ENCODE data around the gene IFI27. TPM values are rescaled to one million over a fixed set of nuclear protein-coding genes. Genes with fewer than 3 reads are reported as not detected.

Gene IFI27
- total RNA-seq, 1 donor from 2014 or later: 15.5 TPM

DNA sequence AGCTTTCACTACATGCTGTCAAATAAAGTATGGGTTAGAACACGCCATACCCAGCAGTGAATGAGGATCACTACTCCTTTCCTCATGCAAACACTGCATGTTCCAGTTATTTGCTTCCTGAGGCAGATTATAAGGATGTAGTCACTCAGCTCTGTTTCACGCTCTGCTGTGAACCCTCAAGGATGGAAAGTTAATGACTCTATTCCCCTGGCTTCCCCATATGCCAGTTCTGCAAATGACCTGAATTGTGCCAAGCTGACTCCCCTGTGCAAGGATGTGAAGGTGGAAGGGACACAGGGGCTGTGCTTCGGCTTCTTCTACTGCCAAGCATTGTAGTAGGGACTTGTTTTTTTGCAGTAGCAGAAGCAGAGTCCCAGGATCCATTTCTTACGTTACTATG lies 22.6 kb upstream of the IFI27 start:
- H3K4me3 Mint-ChIP-seq: no peak overlapping the region
- TF ChIP-seq, protein P1, sequence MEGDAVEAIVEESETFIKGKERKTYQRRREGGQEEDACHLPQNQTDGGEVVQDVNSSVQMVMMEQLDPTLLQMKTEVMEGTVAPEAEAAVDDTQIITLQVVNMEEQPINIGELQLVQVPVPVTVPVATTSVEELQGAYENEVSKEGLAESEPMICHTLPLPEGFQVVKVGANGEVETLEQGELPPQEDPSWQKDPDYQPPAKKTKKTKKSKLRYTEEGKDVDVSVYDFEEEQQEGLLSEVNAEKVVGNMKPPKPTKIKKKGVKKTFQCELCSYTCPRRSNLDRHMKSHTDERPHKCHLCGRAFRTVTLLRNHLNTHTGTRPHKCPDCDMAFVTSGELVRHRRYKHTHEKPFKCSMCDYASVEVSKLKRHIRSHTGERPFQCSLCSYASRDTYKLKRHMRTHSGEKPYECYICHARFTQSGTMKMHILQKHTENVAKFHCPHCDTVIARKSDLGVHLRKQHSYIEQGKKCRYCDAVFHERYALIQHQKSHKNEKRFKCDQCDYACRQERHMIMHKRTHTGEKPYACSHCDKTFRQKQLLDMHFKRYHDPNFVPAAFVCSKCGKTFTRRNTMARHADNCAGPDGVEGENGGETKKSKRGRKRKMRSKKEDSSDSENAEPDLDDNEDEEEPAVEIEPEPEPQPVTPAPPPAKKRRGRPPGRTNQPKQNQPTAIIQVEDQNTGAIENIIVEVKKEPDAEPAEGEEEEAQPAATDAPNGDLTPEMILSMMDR (conservative IDR thresholded peaks at IDR 0.05): no peak
- peaks cover 10% of the 10 kb centered on the region for H3K36me3 Mint-ChIP-seq
- H3K27ac Mint-ChIP-seq: no peak overlapping the region
- H3K4me1 Mint-ChIP-seq (ENCODE audit: unreplicated experiment): no peaks in the 10 kb centered on the region
- no peaks in the 10 kb centered on the region for H3K27me3 Mint-ChIP-seq
- H3K9me3 Mint-ChIP-seq: peaks cover 8% of the 10 kb centered on the region
- DNase-seq (ENCODE audit: extremely low spot score, unreplicated experiment): no peak

DNA sequence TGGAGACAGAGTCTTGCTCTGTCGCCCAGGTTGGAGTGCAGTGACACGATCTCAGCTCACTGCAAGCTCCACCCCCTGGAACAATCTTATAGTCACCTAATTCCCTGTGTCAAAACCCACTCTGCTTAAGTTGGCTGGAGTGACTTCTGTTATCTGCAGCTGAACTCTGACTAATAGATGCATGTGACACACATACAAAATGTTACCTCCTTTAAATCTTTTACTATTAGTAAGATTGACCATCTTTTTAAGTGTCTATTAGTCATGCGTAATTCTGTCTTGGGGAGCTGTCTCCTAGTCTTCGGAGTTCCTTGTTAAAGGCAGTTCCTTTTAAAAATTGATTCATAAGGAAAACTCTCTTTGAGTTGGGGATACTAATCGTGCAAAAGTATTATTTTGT lies 22.0 kb upstream of the IFI27 start:
- DNase-seq (ENCODE audit: extremely low spot score, unreplicated experiment): no peak
- no peaks in the 10 kb centered on the region for H3K4me1 Mint-ChIP-seq (ENCODE audit: unreplicated experiment)
- peaks cover 5% of the 10 kb centered on the region for H3K36me3 Mint-ChIP-seq
- H3K9me3 Mint-ChIP-seq: peaks cover 4% of the 10 kb centered on the region
- H3K4me3 Mint-ChIP-seq: no peak overlapping the region
- no peaks in the 10 kb centered on the region for H3K27me3 Mint-ChIP-seq
- TF ChIP-seq, protein P1 (conservative IDR thresholded peaks at IDR 0.05): no peak
- H3K27ac Mint-ChIP-seq: no peak overlapping the region

- H3K36me3 Mint-ChIP-seq: peaks cover 5% of the 10 kb centered on the region
- H3K27me3 Mint-ChIP-seq: no peaks in the 10 kb centered on the region
- no peaks in the 10 kb centered on the region for H3K4me1 Mint-ChIP-seq (ENCODE audit: unreplicated experiment)
- DNase-seq (ENCODE audit: extremely low spot score, unreplicated experiment): no peak
- TF ChIP-seq, protein P1 (conservative IDR thresholded peaks at IDR 0.05): no peak
- no peak overlapping the region for H3K4me3 Mint-ChIP-seq
- H3K27ac Mint-ChIP-seq: no peak overlapping the region
- H3K9me3 Mint-ChIP-seq: peaks cover 4% of the 10 kb centered on the region
Observed at GRCh38 chr14:94089479-94089878, 21.1 kb upstream of the IFI27 start.

- H3K4me1 Mint-ChIP-seq (ENCODE audit: unreplicated experiment): peaks cover 3% of the 10 kb centered on the region
- no peak for DNase-seq (ENCODE audit: extremely low spot score, unreplicated experiment)
- H3K27me3 Mint-ChIP-seq: no peaks in the 10 kb centered on the region
- TF ChIP-seq, protein P1 (conservative IDR thresholded peaks at IDR 0.05): no peak
- no peak overlapping the region for H3K4me3 Mint-ChIP-seq
- H3K27ac Mint-ChIP-seq: no peak overlapping the region
- peaks cover 17% of the 10 kb centered on the region for H3K36me3 Mint-ChIP-seq
- no peaks in the 10 kb centered on the region for H3K9me3 Mint-ChIP-seq
Observed at GRCh38 chr14:94093418-94093817, 17.1 kb upstream of the IFI27 start.

DNA sequence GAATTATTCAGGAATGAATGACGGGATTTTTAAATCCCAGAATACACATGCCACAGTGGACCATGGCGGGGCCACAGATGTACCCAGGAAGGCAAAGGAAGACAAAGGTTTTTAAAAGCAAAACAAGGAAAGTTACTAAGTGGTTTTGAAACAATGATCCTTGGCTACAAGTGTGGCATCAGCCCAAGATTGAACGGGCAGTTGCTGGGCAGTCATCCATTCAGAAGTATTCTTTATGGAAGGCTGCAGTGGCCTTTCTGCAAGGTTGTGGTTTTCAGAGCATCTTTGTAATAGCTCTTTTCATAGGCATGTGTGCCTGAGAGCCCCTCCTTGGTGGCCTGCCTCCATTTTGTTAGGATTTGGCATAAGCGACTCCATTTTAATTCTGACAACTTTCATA lies 13.4 kb upstream of the IFI27 start:
- no peak for DNase-seq (ENCODE audit: extremely low spot score, unreplicated experiment)
- H3K9me3 Mint-ChIP-seq: no peaks in the 10 kb centered on the region
- H3K27me3 Mint-ChIP-seq: no peaks in the 10 kb centered on the region
- H3K4me1 Mint-ChIP-seq (ENCODE audit: unreplicated experiment): peaks cover 11% of the 10 kb centered on the region
- peaks cover 24% of the 10 kb centered on the region for H3K36me3 Mint-ChIP-seq
- TF ChIP-seq, protein P1 (conservative IDR thresholded peaks at IDR 0.05): no peak
- no peak overlapping the region for H3K4me3 Mint-ChIP-seq
- no peak overlapping the region for H3K27ac Mint-ChIP-seq

All from type B pancreatic cell (in vitro differentiated cells).